HG03521 (cell line): ENCODE data around the gene SMPD3.

Source experiments
- ATAC-seq: cut with Tn5 transposase; IDR thresholded peaks from one replicate; pipeline ENCODE4 v1.9.1; 2021; ENCODE audit warnings: mild to moderate bottlenecking, moderate library complexity; ENCODE audit not compliant: unreplicated experiment

SMPD3 gene

DNA sequence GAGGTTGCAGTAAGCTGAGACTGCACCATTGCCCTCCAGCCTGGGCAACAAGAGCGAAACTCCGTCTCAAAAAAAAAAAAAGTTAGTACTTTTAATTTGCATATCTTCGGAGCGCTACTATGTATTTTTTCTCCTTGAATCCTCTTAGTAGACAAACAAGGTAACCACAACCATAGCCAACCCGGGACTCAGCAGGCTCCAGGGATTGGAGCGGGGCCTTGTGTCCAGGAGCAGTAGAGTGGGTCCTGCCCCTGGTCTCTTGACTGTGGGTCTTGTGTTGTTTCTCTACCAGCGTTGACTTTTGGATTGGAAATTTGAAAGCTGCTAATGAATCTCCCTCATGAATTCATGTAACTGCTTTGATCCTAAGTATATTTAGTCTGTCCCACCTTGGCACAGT, 105.2 kb downstream of the SMPD3 start:
- ATAC-seq = no peak

GRCh38 chr16:68342620-68343019, 105.7 kb downstream of the SMPD3 start:
- no peak for ATAC-seq

- no peak for ATAC-seq
Observed at GRCh38 chr16:68339214-68339613, 109.1 kb downstream of the SMPD3 start.

GRCh38 chr16:68338326-68339119, 109.8 kb downstream of the SMPD3 start:
- no peak for ATAC-seq

- ATAC-seq = no peak
Observed at GRCh38 chr16:68335175-68335574, 113.1 kb downstream of the SMPD3 start.

DNA sequence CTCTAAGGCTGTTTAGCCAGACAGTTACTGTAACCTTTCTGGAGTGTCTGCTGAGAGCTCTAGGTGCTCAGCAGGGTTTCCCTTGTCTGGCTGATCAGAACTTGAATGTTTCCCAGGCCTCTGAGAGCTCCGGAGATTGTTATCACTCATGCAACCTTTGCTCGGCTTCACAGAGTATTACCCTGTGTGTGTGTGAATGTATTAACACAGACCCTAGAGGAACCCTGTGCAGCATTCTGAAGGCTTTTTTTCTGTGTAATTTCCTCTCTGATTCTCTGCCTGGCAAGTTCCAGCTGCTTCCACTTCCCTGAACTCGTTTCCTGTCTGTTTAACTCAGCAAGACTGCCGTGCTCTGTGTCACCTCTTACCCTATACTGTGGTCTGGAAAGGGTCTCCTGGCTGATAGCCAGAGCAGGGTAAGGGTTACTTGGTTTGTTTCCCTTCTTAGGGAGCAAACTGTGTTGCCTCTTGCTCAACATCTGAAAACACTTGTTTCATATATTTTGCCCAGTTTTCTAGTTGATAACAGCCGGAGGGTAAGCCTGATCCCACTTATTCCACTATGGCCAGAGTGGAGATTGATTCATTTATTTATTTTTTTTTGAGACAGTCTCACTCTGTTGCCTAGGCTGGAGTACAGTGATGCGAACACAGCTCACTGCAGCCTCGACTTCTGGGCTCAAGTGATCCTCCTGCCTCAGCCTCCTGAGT, 115.7 kb downstream of the SMPD3 start:
- no peak for ATAC-seq

DNA sequence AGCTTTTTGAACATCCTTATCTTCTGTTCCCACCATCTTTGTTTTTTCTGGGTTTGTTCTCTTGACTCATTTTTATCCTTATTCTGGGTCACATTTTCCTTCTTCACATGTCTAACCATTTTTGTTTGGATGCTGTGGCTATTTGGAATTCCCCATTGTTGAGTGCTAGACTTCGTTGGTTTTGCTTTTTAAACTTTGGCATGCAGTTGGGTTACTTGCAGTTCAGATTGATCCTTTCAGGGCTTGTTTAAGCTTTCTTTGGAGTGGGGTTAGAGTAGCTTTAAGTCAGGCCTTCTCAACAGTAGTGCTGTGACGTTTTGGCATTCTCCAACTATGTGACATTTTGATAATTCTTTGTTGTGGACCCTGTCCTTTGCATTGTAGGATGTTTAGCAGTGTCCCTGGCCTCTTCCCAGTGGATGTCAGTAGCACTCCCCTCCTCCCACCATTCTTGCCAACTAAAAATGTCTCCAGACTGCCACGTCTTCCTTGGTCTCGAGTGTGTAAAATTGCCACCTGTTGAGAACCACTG, 116.4 kb downstream of the SMPD3 start:
- no peak for ATAC-seq

GRCh38 chr16:68328860-68329390, 119.4 kb downstream of the SMPD3 start:
- ATAC-seq = no peak

- peak; percentile 45 for ATAC-seq
Observed at GRCh38 chr16:68328151-68328859, 120.0 kb downstream of the SMPD3 start.

DNA sequence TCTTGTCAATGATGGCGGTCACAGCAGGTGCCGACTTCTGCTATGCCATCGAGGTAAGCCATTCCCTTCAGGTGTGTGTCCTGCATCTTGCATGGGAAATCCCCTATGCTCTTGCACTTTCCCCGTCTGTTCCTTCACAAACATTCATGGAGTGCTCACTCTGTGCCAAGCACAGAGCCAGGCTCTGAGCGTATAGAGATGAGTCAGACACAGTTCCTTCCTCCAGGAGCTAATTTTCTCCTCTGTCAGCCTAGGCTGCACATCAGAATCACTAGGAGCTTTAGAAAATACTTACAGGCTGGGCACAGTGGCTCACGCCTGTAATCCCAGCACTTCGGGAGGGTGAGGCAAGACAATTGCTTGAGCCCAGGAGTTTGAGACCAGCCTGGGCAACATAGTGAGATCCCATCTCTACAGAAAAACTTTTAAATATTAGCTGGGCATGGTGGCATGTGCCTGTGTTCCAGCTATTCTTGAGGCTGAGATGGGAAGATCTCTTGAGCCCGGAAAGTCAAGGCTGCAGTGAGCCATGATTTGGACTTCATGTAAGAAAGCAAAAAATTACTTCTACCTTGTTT, 123.4 kb downstream of the SMPD3 start:
- no peak for ATAC-seq

DNA sequence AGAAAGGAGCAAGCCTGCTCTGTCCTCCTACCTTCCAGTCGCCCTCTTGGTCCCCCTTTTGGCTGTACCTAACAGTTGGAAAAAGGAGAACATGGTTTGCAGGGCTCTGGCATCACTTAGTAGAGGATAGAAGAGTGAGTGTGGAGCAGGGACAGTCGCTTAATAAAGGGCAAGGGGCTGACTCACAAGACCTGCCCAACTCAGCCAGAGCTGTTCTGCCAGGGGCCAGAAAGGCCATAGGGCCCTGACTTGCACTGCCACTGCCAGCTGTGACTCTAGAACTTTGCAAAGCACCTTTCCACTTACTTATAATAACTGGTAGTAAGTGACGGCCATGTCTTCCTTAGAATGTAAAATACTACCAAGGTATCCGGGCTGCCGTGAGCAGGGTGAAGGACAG, 124.0 kb downstream of the SMPD3 start:
- ATAC-seq = no peak

DNA sequence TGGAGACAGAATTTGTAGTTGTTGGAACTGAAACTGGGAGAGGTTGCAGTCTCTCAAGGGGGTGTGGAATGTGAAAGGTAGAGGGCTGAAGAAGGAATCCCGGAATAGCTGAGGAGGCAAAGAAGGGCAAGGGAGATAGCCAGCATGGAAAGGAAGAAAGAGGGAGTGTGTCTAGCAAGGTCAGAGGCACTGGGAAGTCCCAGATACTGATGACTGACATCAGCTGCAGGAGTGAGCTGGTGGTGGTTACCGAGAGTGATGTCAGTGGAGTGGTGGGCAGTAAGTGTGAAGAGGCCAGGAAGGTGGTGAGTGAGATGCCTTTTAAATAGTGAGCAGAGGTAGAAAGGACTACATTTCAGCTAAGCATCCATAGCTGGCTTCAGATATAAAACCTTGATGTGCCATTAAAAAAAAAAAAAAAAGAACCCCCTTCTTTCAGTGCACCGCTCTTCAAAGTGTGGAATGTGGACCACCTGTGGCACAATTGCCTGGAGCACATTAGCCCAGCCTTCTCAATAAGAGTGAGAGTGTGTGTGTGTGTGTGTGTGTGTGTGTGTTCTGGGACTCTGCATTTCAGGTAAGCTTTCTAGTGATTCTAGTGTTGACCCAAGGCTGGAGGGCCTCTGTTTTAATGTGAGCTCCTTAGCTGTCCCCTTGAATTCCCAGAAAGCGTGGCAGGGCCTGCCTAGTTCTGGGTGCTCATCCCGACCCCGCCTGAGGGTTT, 129.0 kb downstream of the SMPD3 start:
- no peak for ATAC-seq

DNA sequence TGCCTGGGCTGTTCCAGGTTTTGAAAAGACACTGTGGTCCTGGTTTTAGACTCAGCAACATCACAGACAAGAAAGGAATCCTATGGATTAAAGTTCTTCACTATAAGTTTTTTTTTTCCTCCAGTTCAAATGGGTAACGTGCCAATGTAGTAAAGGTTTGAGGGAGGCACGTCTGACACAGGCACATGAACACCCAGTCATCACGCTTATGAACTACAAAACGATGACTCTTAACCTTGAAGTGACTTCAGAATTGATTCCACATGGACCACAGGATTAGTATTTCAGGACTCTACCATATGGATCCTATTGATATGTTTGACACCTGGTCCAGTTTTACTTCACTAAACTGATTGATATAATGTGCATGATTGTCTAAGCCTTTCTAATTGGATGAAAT, 135.2 kb downstream of the SMPD3 start:
- ATAC-seq = no peak

GRCh38 chr16:68310774-68311511, 137.4 kb downstream of the SMPD3 start, which contains the start of the genes PRMT7 and SLC7A6OS:
Gene PRMT7, plus strand, starts transcription at chr16:68311019. Its CDS starts 4,961 bp downstream, at chr16:68315980.
Gene SLC7A6OS, minus strand, starts transcription at chr16:68310946. Its CDS starts 20 bp downstream, at chr16:68310926.
- peak; percentile 97 for ATAC-seq

- no peak for ATAC-seq
Observed at GRCh38 chr16:68310437-68310773, 137.9 kb downstream of the SMPD3 start.

DNA sequence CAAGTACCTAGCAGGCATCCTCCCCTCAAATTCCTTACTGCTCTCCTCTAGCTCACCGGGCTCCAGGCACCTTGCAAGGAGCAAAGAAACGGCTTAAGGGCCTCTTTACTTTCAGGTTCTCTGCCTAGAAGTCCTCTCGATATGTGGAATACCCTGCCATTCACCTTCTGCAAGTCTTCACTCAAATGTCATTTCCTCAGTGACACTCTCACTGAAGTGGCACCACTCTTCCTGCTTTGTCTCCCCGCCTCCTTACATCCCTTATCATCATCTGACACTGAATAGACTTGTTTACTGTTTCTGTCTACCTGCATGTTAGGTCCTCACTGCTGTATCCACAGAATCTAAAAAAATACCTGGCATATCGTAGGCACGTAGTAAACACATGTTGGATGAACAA, 138.5 kb downstream of the SMPD3 start:
- no peak for ATAC-seq
